ENCODE data around the gene RHOB.

The RHOB gene

DNA sequence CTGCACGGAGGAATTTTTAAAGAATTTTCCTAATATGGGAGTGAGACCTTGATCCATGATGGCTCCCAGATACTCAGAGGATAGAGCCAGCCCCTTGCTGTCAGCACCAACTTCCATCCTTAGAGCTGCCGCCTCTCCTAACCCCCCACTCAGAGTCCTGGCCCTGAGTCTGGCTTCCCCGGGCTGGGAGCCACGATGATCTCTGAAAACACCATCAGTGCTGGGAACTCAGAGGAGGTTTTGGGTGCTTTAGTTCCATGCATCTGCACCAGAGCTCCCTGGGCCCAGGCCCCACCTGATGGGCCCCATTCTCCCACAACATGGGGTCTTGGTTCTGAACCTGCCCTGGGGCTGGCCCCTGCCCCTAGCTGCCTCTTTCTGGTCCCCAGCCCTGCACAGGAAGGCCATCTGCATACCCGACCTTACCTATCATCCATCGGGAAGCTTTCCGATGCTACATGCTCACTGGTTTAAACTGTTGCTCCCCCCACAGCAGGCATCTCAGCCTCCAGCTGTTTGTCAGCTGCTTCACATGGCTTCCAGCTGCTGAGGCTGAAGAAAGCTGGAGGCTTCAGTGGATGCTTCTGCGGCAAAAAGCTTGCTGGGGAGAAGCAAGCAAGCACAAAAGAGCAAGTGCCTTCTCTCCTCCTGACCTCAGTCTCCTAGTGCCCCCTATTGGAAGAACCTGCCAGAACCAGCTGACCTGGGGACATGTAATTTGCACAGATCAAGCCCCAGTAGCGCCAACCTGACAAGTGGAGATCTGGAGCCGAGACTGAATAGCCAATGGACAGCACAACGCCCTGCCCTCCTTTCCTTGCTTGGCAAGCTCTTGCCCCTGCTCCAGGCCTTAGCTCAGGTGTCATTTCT, 24.2 kb upstream of the RHOB start:
- TF ChIP-seq TAF1 (IDR thresholded peaks at IDR 0.05; ENCODE audit: borderline replicate concordance, insufficient read depth, low read length): no peak
- TF ChIP-seq POLR2AphosphoS5 (IDR thresholded peaks at IDR 0.05; ENCODE audit: low read depth, low read length): no peak
- TF ChIP-seq, protein P1, sequence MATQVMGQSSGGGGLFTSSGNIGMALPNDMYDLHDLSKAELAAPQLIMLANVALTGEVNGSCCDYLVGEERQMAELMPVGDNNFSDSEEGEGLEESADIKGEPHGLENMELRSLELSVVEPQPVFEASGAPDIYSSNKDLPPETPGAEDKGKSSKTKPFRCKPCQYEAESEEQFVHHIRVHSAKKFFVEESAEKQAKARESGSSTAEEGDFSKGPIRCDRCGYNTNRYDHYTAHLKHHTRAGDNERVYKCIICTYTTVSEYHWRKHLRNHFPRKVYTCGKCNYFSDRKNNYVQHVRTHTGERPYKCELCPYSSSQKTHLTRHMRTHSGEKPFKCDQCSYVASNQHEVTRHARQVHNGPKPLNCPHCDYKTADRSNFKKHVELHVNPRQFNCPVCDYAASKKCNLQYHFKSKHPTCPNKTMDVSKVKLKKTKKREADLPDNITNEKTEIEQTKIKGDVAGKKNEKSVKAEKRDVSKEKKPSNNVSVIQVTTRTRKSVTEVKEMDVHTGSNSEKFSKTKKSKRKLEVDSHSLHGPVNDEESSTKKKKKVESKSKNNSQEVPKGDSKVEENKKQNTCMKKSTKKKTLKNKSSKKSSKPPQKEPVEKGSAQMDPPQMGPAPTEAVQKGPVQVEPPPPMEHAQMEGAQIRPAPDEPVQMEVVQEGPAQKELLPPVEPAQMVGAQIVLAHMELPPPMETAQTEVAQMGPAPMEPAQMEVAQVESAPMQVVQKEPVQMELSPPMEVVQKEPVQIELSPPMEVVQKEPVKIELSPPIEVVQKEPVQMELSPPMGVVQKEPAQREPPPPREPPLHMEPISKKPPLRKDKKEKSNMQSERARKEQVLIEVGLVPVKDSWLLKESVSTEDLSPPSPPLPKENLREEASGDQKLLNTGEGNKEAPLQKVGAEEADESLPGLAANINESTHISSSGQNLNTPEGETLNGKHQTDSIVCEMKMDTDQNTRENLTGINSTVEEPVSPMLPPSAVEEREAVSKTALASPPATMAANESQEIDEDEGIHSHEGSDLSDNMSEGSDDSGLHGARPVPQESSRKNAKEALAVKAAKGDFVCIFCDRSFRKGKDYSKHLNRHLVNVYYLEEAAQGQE (IDR thresholded peaks at IDR 0.05; ENCODE audit: insufficient read depth in 1 of 2, low read depth in 2 of 2, low read length in 2 of 2): no peak
- TF ChIP-seq SIN3A (IDR thresholded peaks at IDR 0.05; ENCODE audit: borderline replicate concordance, insufficient read depth, low read length): no peak
- no peak for TF ChIP-seq FOXP2 (optimal IDR thresholded peaks at IDR 0.05; ENCODE audit: borderline replicate concordance, extremely low read depth, extremely low read length, insufficient read depth)

DNA sequence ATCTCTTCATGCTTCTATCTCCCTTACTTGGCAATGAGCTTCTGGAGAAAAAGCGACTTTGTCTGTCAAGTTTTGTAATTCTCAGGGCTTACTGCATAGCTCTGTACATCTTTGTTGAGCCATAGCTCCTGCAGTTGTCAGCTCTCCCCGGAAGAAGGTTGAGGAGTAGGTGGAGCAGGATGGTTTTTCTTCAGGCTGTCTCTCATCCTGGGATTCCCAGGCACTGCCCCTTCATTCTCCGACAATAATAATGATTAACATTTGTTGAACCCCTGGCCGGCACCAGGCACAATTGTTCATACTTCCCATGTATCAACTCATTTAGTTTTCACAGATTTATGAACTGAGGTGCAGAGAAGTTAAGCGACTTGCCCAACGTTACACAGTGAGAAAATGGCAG, 23.5 kb upstream of the RHOB start:
- no peak for TF ChIP-seq SIN3A (IDR thresholded peaks at IDR 0.05; ENCODE audit: borderline replicate concordance, insufficient read depth, low read length)
- no peak for TF ChIP-seq FOXP2 (optimal IDR thresholded peaks at IDR 0.05; ENCODE audit: borderline replicate concordance, extremely low read depth, extremely low read length, insufficient read depth)
- TF ChIP-seq POLR2AphosphoS5 (IDR thresholded peaks at IDR 0.05; ENCODE audit: low read depth, low read length): no peak
- TF ChIP-seq, protein P1 (IDR thresholded peaks at IDR 0.05; ENCODE audit: insufficient read depth in 1 of 2, low read depth in 2 of 2, low read length in 2 of 2): no peak
- no peak for TF ChIP-seq TAF1 (IDR thresholded peaks at IDR 0.05; ENCODE audit: borderline replicate concordance, insufficient read depth, low read length)

DNA sequence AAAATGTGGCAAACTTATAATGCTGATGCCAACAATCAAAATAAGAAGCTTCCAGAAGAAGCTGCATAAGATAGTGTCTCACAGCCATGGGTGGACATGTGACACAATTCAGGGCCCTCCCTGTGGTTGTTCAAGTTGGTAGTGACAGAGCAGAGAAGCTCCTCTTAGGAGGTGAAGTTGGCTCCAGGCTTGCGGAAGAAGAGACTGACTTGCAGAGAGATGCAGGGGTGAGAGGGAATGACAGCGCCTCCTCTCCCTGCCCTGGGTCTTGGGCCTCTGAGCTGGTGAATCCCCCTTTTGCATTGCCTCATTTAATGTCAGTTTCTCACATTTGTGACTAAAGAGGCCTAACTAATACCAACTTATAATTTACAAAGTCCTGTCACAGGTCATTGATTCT, 23.0 kb upstream of the RHOB start:
- TF ChIP-seq FOXP2 (optimal IDR thresholded peaks at IDR 0.05; ENCODE audit: borderline replicate concordance, extremely low read depth, extremely low read length, insufficient read depth) (no peak), TAF1 (IDR thresholded peaks at IDR 0.05; ENCODE audit: borderline replicate concordance, insufficient read depth, low read length) (no peak), POLR2AphosphoS5 (IDR thresholded peaks at IDR 0.05; ENCODE audit: low read depth, low read length) (no peak), SIN3A (IDR thresholded peaks at IDR 0.05; ENCODE audit: borderline replicate concordance, insufficient read depth, low read length) (no peak)
- TF ChIP-seq, protein P1 (IDR thresholded peaks at IDR 0.05; ENCODE audit: insufficient read depth in 1 of 2, low read depth in 2 of 2, low read length in 2 of 2): no peak

DNA sequence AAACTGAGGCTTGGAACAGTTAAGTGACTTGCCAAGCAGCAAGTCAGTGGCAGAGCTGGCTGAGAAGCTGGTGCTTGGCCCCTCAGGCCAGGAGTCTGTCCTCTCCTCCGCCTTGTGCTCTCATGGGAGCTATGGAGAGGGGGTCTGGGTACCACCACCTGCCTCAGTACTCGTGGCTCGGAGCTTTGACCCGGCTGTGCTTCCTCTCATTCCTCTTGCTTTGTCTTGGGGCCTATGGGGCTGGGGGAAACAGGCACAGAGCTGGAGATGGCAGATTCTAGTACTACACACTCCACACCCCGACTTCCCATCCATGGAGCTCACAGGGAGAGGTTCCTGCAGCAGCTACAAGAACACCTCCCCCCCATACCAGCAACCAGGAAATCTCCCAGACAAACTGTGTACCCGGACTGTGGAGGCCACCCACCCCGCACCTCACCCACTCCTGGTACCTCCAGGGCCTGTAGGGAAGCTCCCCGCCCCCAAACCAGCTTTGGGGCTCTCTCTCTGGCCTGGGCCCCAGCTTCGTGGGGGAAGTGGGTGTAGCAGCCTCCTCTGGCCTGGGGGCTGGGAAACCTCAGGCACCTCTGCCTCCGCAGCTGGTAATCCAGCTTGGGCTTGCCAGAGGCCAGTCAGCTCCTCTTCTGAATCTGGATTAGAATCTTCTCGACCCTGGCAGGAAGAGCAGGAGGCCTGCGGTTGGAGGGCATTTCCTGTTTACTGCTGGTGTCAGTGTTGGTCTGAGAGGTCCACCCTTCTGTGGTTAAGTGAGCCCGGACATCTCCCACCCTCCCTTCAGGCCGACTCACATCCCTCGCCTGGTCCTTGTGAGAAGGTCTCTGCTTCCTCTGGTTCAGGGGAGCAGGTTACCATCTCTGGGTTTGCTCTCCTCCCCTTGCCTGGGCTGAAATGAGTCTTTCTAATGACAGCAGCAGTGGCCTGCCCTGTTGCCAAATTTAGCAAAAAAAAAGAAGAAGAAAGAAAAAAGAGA, 22.3 kb upstream of the RHOB start:
- peak; percentile 100 for TF ChIP-seq FOXP2 (optimal IDR thresholded peaks at IDR 0.05; ENCODE audit: borderline replicate concordance, extremely low read depth, extremely low read length, insufficient read depth)
- TF ChIP-seq SIN3A (IDR thresholded peaks at IDR 0.05; ENCODE audit: borderline replicate concordance, insufficient read depth, low read length): no peak

DNA sequence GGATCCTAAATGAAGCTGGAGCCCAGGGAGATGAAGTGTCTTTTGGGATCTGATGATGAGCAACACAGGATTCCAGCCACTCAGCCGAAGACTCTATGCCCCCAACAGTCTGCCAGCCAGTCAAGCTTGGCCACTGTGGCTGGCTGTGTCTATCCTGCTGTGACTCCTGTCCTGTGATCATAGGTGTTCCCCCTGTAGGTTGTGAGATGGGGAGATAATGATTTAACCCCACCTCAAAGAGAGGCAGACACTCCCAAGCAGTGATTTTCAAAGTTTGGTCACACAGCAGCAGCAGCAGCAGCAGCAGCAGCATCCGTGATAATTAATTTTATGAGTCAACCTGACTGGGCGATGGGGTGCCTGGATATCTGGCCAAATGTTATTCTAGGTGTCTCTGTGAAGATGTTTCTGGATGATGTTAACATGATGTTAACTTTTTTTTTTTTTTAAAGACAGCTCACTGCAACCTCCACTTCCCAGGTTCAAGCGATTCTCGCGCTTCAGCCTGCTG, 21.4 kb upstream of the RHOB start:
- TF ChIP-seq FOXP2 (optimal IDR thresholded peaks at IDR 0.05; ENCODE audit: borderline replicate concordance, extremely low read depth, extremely low read length, insufficient read depth) (no peak), SIN3A (IDR thresholded peaks at IDR 0.05; ENCODE audit: borderline replicate concordance, insufficient read depth, low read length) (no peak), POLR2AphosphoS5 (IDR thresholded peaks at IDR 0.05; ENCODE audit: low read depth, low read length) (no peak), TAF1 (IDR thresholded peaks at IDR 0.05; ENCODE audit: borderline replicate concordance, insufficient read depth, low read length) (no peak)
- TF ChIP-seq, protein P1 (IDR thresholded peaks at IDR 0.05; ENCODE audit: insufficient read depth in 1 of 2, low read depth in 2 of 2, low read length in 2 of 2): no peak

Data from PFSK-1 (cell line).